Measurements from ENCODE around the gene COX19.

Gene COX19

GRCh38 chr7:985127-985416 is 9.7 kb upstream of the COX19 start:
- no peak for DNase-seq
- H3K27me3 Mint-ChIP-seq (ENCODE audit: low read depth, poor library complexity), result peaks cover 2% of the 10 kb centered on the region
- peaks cover 14% of the 10 kb centered on the region for H3K4me1 Mint-ChIP-seq
- H3K27ac Mint-ChIP-seq, result no peak overlapping the region
- H3K36me3 Mint-ChIP-seq (ENCODE audit: low read depth), result no peaks in the 10 kb centered on the region
- no peaks in the 10 kb centered on the region for H3K9me3 Mint-ChIP-seq
- TF ChIP-seq CTCF (IDR thresholded peaks at IDR 0.05), result no peak
- no peak overlapping the region for H3K4me3 Mint-ChIP-seq

- no peaks in the 10 kb centered on the region for H3K36me3 Mint-ChIP-seq (ENCODE audit: low read depth)
- no peak for TF ChIP-seq CTCF (IDR thresholded peaks at IDR 0.05)
- no peaks in the 10 kb centered on the region for H3K9me3 Mint-ChIP-seq
- peaks cover 11% of the 10 kb centered on the region for H3K4me1 Mint-ChIP-seq
- H3K4me3 Mint-ChIP-seq, result no peak overlapping the region
- peaks cover 4% of the 10 kb centered on the region for H3K27me3 Mint-ChIP-seq (ENCODE audit: low read depth, poor library complexity)
- DNase-seq, result no peak
- H3K27ac Mint-ChIP-seq, result no peak overlapping the region
Measured at GRCh38 chr7:984361-985126, 9.2 kb upstream of the COX19 start.

GRCh38 chr7:983616-984071 is 8.3 kb upstream of the COX19 start:
- Mint-ChIP-seq H3K27ac (no peak overlapping the region), H3K9me3 (no peaks in the 10 kb centered on the region), H3K4me3 (no peak overlapping the region), H3K36me3 (ENCODE audit: low read depth) (no peaks in the 10 kb centered on the region), H3K4me1 (peaks cover 10% of the 10 kb centered on the region), H3K27me3 (ENCODE audit: low read depth, poor library complexity) (peaks cover 8% of the 10 kb centered on the region)
- no peak for DNase-seq
- no peak for TF ChIP-seq CTCF (IDR thresholded peaks at IDR 0.05)

GRCh38 chr7:983004-983615 is 7.8 kb upstream of the COX19 start, which contains the start of gene CYP2W1:
Gene CYP2W1 (plus strand): TSS chr7:983181. CDS start chr7:983212, 31 bp downstream.
- no peaks in the 10 kb centered on the region for H3K9me3 Mint-ChIP-seq
- no peak within 1 kb of the TSS for H3K27ac Mint-ChIP-seq
- peaks cover 8% of the 10 kb centered on the region for H3K27me3 Mint-ChIP-seq (ENCODE audit: low read depth, poor library complexity)

GRCh38 chr7:982511-983003 is 7.2 kb upstream of the COX19 start:
- no peaks in the 10 kb centered on the region for H3K36me3 Mint-ChIP-seq (ENCODE audit: low read depth)
- DNase-seq, result no peak
- H3K4me3 Mint-ChIP-seq, result no peak overlapping the region
- no peak overlapping the region for H3K27ac Mint-ChIP-seq
- TF ChIP-seq CTCF (IDR thresholded peaks at IDR 0.05), result no peak
- H3K27me3 Mint-ChIP-seq (ENCODE audit: low read depth, poor library complexity), result peaks cover 8% of the 10 kb centered on the region
- no peaks in the 10 kb centered on the region for H3K9me3 Mint-ChIP-seq
- H3K4me1 Mint-ChIP-seq, result peaks cover 17% of the 10 kb centered on the region

More at GRCh38 chr7:983004-983615, 7.8 kb upstream of the COX19 start, which contains the start of gene CYP2W1:
- no peak for TF ChIP-seq CTCF (IDR thresholded peaks at IDR 0.05)
- H3K36me3 Mint-ChIP-seq (ENCODE audit: low read depth), result no peaks in the 10 kb centered on the region
- DNase-seq, result no peak
- H3K4me1 Mint-ChIP-seq, result peaks cover 12% of the 10 kb centered on the region
- H3K4me3 Mint-ChIP-seq, result no peak within 1 kb of the TSS
